GM18507 (cell line): ENCODE data around the gene ARHGEF38.

ENCODE experiments used
- DNase-seq: peaks from one replicate; pipeline ENCODE4 v3.0.0; 2011; ENCODE audit warnings: low read depth; ENCODE audit not compliant: insufficient read length; ENCODE audit errors: extremely low spot score
- FAIRE-seq: peaks from 2 replicates; lab custom pipeline; 2011; peaks lifted over from hg19 to GRCh38; lab: Jason Lieb, UNC

ARHGEF38 gene, protein sequence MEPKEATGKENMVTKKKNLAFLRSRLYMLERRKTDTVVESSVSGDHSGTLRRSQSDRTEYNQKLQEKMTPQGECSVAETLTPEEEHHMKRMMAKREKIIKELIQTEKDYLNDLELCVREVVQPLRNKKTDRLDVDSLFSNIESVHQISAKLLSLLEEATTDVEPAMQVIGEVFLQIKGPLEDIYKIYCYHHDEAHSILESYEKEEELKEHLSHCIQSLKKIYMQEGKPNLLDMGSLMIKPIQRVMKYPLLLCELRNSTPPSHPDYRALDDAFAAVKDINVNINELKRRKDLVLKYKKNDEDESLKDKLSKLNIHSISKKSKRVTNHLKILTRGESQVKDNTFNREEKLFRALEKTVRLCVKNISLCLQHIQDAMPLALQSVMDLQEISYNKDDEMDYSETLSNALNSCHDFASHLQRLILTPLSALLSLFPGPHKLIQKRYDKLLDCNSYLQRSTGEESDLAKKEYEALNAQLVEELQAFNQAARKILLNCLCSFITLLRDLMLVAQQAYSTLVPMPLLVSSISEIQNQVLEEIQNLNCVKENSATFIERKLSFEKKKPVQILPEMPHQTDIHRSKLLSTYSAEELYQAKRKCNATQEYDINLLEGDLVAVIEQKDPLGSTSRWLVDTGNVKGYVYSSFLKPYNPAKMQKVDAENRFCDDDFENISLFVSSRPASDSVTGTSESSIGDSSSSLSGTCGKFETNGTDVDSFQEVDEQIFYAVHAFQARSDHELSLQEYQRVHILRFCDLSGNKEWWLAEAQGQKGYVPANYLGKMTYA

DNA sequence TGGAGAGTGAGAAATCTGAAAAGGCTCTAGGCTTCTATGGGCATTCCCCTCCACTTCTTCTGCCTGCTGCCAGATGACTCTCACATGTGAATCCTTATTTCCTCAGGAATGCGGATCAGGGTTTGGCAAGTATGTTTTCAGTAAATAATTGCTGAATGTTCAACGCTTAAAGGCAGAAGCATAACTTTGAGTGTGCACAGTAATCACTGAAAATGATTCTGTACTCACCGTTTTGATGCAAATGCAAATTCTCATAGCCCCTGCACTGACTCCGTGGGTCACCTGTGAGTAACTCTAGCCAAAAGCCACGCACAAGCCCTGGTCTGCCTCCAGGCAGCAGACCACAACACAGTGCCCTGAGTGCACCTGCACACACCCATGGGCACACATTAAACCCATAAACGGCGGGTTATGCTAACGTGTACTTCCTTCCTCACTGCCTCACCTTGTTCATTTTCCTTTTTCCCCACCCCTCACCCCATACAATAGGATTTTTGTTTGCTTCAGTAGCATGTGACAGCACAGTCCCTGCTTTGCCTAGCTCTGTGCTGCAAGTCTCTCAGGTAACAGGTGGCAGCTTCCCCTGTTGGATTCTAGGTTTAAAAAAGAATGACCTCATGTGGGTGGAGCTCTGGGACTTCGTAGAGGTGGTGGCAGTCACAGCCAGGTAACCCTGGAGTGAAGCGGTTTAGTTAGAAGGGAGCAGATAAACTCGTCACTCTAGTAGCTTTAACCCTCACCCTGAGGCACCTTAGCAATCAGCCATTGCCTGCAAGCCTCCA is at the start of gene ARHGEF38:
Gene ARHGEF38, plus strand, starts transcription at position 656 of the 782 bp plus-strand sequence. CDS start 146 bp downstream, outside the sequence.
- FAIRE-seq (no peak), DNase-seq (no peak)

DNA sequence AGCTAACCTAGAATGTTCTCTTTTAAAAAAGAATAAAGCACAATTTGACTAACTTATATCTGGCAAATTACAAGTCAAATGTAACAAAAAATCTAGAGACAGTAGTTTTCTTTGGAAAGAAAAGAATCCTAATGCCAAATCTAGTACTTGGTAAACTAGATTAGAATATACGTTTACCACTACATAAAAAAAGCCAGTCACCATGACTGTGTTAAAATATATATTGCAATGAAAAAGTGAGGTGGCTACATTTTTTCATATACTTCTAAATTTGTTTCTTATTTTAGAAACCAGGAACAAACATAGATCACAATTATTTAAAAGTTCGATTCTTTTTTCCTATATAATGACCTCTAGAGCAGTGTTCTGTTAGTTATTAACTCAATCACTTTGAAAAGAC is 48.9 kb upstream of the ARHGEF38 start:
- FAIRE-seq (no peak), DNase-seq (no peak)

DNA sequence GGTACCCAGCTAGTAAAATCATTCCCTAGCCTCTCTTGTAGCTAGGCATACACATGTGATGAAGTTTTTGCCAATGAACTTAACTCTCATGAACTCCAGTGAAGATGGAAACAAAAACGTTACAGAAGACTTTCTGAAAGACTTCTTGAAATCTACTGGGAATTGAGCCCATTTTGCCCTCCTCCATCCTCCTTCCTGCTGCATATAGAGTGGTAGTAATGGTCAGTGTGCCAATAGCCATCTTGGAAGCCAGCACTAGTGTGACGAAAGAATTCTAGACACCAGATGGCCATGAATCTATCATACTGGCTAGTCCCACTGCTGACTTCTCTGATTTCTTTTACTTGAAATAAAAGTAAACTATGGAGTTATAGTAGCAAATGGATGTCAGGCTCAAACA is 47.7 kb upstream of the ARHGEF38 start:
- FAIRE-seq, result no peak

DNA sequence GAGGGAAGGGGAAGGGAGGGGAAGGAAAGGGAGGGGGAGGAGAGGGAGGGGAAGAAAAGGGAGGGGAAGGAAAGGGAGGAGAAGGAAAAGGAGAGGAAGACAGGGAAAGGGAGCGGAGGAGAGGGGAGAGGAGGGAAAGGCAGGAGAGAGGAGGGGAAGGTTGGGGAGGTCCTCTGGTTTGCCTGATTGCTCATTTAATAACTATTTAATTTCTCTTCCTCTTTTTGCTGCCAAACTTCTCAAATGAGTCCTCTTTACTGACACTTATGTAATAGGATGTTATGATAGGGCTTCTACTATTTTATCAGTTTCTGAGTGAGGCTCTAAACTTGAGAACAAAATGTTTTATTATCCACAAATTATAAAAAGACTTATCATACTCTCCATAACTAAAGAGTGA is 43.1 kb upstream of the ARHGEF38 start:
- DNase-seq (peak; percentile 36), FAIRE-seq (peak; percentile 66)

More for the DNA sequence above, 47.7 kb upstream of the ARHGEF38 start:
- DNase-seq, result no peak

DNA sequence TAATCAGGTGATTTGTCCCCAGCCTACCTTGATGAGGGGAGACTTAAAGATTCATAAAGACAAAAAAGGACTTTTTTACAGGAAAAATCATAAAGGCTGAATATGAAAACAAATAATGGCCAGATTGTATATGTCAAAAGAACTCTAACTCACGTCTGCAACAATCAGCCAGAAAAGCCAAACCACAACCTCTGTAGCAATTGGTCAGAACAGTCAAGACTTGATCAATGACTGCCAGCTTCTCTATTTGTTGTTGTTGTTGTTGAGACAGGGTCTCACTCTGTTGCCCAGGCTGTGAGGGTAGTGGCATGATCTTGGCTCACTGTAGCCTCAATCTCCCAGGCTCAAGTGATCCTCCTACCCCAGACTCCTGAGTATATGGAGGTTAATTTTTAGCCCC is 42.7 kb upstream of the ARHGEF38 start:
- no peak for DNase-seq
- peak; percentile 64 for FAIRE-seq

DNA sequence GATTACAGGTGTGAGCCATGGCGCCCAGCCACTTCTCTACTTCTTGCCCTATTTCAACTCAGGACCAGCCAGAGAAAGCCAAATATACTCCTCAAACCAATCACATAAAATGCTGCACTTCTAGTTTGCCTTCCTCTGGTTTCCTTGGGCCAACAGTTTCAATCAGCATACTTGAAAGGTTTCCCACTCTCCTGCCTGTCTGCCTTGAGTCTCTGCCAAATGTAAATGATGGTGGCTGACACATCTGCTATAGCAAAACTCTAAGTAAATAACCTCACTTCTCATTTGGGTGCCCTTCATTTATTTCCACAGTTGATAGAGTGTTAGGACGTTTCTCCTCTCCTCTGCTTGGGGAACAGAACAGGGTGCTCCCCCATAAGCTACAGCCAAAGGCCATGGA is 42.2 kb upstream of the ARHGEF38 start:
- DNase-seq, result no peak
- FAIRE-seq, result no peak

DNA sequence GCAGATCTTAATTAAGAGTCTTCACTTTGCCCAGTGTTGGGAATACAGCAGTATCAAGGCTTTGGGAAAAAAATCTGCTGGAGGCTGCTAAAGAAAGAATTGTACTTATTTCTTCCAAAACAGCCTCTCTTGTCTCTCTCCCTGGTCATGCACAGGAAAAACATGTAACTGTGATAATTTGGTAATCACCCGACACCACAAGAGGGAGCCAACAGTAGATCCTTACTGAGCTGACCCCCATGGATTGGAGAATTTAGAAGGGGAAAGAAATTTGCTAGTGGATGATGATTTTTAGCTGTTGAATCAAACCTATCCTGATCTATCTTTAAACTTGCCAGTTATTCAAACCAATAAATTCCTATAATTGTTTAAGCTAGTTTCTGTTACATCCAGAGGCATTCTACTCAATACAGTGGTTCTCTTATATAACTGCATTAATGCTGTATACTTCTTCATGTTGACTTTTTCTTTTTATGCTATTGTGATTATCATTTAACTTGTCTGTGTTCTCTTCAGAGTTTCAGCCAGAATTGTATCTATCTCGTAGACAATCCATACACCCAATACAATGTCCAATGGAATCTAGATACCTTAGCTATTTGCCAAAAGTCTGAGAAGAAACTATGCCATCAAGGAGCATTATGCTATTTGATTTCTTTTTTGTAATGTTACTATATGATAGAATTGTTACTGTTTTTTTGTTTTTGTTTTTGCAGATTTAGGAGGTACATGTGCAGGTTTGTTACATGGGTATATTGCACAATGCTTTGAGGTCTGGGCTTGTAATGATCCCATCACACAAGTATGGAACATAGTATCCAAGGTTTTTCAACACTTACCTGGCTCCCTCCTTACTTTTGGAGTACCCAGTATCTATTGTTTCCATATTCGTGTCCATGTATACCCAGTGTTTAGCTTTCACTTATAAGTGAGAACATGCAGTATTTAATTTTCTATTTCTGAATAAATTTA is 31.3 kb upstream of the ARHGEF38 start:
- FAIRE-seq (peak; percentile 72), DNase-seq (peak; percentile 12)

DNA sequence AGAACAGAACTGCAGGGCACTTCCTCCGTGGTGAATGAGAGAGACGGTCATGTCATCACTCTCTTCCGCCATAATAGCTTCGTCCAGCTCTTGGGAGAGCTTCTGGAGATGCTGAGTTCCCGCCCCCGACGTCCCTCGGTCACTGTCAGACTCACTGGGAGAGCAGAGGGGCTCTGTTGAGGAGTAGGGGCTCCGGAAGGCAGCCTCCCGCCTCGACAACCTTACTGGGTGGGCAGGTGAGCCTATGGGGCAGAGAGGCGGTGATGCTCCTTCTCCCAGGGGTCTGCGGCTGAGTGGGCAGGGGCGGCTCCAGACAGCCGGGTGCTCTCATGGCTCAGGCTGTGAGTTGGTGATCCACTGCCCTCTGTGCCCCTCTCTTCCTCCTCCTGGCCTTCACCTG is 25.8 kb upstream of the ARHGEF38 start:
- DNase-seq (no peak), FAIRE-seq (no peak)

DNA sequence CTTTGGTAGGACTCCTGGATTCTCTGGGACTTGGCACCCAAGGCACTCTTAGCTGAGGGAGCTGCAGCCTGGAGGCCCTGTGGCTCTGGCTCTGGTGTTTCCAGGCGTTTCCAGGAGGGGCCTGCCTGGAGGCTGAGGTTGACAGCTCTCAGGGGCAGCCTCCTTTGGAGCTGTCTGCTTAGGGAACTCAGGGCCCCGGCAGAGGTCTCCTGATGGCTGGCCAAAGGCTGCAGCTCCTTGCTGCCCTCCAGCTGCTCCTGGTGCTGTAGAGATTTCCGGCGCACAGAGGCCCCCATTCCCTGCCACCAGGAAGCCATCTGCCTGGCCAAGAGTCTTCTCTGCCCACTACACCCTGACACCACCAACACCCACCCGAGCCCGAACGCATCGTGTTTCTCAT is 25.3 kb upstream of the ARHGEF38 start:
- FAIRE-seq (no peak), DNase-seq (no peak)

DNA sequence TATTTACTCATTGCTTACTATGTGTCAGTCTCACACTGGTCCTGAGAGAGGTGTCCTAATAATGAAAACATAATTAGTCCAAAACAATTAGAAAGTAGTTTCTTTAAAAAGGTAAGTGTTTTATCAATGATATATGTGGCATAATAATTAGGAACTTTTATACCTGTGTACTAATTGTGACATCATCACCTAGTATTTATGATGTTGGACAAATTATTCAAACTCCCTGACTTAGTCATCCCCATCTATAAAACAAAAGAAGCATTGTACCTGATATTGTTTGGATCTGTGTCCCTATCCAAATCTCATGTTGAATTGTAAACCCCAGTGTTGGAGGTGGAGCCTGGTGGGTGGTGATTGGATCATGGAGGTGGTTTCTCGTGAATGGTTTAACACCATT is 15.8 kb upstream of the ARHGEF38 start:
- FAIRE-seq, result no peak
- DNase-seq, result no peak

DNA sequence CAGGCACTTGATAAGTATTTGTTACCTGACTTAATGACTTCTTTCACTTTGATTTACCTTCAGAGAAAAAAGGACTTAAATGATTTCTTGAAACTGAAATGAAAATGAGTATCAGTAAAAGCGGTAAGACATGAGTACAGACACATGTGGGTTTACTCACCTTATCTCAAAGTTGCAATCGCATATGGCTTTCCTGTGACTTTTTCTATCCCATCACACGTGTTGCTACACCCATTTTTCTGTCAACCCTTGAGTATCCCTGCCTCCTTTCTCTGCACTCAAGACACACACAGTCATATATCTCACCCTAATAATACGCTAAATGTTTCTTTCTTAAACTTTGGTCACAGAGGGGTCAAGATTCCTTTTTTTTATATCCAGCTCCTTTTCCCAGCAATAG is 11.0 kb upstream of the ARHGEF38 start:
- FAIRE-seq, result peak; percentile 39
- no peak for DNase-seq

DNA sequence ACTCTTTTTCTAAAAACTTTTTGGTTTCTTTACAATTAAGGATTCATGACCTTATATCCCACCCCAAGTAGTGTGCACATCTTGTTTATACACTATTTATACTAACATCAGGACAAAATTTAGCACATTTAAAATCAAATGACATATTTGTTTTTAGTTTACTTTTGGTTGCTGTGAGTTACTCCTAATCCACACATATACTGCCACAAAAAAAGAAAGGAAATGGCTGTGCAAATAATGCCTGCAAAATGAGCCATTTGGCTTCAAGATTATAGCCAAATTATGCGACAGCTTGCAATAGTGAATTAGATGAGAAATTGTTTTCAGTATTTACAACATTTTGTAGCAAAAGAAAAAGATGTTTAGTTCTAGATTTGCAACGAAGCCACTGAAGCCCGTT is 10.4 kb upstream of the ARHGEF38 start:
- no peak for DNase-seq
- no peak for FAIRE-seq

DNA sequence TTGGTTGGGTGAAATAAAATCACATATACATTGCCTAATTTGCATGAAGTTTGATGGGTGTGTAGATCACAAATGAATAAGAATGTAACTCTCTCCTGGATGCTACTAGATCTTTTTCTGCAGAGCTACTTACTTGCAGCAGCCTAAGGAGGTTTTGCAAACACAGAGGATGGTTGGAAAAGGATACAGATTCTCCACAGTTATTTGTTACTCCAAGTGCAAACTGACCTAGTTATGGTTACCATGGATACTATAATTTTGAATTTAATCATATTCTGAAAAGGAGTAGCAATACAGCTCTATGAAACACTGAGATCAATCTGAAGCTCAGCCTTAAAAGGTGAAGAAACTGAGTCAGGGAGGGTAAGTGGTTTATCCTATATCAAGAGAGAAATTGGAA is 9.1 kb upstream of the ARHGEF38 start:
- no peak for DNase-seq
- FAIRE-seq, result no peak

DNA sequence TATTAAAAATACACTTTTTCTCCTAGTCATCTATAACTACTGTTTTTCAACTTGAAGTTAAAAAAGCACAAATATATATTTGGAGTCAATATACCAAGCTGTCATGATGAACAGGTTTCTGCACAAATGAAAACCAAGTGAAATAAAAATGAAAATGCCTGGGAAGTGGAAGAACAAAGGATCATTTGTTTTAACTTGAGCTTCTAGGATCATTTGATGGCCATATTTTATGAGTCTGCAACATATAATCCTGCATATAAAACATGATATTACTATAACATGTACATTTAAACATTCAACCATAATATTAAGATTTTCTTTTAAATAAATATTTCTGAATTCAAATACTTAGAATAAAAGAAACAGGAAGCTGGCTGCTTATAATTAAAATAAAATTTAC is 8.5 kb upstream of the ARHGEF38 start:
- DNase-seq (no peak), FAIRE-seq (no peak)

DNA sequence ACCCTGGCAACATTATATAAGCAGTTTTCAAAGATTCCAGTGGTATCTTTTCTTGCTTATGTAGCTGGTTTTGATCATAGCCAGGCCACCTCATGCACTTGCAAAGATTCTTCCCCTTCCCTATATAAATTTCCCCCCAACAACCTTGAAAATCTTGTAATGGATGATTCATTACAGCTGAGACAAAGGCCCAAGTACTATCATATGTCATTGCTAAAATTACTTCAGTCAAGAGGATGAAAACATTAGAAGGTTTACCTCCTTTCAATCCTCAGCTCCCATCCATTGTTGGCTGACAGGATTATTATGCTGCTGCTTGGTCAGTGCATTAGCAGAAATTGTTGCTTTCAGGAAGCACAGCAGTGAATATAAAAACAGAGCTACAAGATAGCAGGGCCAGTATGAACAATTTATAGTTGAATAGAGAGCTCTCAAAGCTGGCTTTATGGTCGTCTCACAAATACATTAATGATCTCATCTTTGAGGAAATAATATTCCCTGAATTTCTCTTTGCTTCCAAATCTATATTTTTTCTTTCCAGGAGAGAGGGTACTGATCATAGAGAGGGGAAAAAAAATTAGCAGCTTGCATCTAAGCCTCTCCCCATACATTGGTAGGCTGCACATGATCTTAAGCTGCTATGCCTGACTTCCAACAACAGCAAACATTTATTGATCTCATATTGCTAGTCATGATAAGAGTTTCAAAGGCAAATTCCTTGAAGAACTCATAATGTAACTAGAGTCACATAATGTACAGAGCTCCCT is 7.7 kb upstream of the ARHGEF38 start:
- DNase-seq (no peak), FAIRE-seq (no peak)

DNA sequence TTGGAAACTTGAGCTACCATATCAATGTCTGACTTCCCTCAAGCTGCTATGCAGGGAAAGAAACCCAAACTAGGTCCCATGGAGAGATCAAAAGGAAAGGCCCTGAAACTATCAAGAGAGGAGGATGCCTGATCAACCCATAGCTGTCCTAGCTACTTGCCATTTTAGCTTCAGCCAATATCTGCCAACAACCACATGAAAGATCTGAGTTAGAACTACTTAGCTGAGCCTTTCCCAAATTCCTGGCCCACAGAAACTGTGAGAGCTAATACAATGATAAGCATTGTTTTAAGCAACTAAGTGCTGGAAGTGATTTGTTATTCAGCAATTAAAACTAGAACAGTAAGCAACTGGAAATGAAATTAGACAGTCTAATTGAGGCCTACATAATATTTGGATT is 6.3 kb upstream of the ARHGEF38 start:
- FAIRE-seq, result no peak
- DNase-seq, result no peak

DNA sequence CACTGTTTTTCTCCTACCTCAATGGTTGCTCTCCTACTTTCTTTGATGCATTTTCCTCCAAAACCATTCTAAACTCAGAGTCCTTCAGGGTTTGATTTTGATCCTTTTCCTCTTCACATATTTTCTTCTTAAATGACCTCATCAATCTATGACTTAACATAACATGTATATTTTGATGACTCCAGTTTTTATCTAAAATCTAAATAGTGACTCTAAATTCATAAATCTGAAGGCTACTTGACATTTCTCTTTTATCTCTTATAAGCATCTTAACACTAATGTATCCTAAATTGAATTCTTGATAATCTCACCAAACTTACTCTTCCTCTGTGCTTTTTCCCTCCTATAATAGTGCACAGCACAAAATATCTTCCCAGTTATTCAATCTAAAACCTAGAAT is 4.7 kb upstream of the ARHGEF38 start:
- FAIRE-seq (no peak), DNase-seq (no peak)

DNA sequence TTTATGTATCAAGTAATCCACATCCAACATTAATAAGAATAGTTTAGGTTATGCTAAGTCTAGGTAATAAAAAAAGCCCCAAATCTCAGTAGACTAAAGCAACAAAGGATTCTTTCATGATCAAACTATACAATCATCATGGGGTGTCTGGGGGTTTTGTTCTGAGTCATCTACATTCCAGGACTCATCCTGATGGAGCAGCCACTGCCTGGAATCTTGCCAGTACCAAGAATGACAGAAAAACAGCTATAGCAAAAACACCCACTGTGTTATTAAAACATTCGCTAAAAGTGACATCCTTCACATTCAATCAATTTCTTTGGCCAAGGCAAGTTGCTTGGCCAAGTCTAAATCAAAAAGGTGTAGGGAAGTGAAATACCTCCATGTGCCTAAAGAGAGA is 3.9 kb upstream of the ARHGEF38 start:
- DNase-seq (no peak), FAIRE-seq (no peak)
